K562 (cell line): ENCODE measurements around the gene XPC. TPM values are rescaled to one million over a fixed set of nuclear protein-coding genes. Genes with fewer than 3 reads are reported as not detected.

Source experiments
- ADNP ChIP-seq: fragments of 200-800 bp; sonication (Bioruptor generic); IDR thresholded peaks from 2 replicates; pipeline ENCODE4 v1.6.1; 2016; ENCODE audit warnings: missing genetic modification characterization, missing compliant biosample characterization
- ATF7 ChIP-seq: fragments of 450-650 bp; IDR thresholded peaks from 2 replicates; pipeline ENCODE4 v1.7.1; 2014; ENCODE audit warnings: mild to moderate bottlenecking, moderate library complexity
- BRCA1 ChIP-seq, 2 experiments: fragments of 450-650 bp in 1 of 2; sonication (generic) in 1 of 2; formaldehyde crosslinking in 1 of 2; IDR thresholded peaks; 2 replicates each; pipeline versions ENCODE4 v1.5.0 to v1.6.1; 2017 to 2020; ENCODE audit warnings: mild to moderate bottlenecking in 1 of 2, missing genetic modification reagents in 1 of 2
- CBX1 ChIP-seq: sonication (generic); IDR thresholded peaks from 2 replicates; pipeline ENCODE4 v1.6.1; 2016; ENCODE audit warnings: antibody characterized with exemption, low read depth, mild to moderate bottlenecking
- DPF2 ChIP-seq: fragments of 450-650 bp; IDR thresholded peaks from 2 replicates; pipeline ENCODE4 v1.6.1; 2016
- MGA ChIP-seq: fragments of 450-650 bp; IDR thresholded peaks from 2 replicates; pipeline ENCODE4 v1.6.1; 2016; ENCODE audit warnings: mild to moderate bottlenecking, moderate library complexity
- MTA3 ChIP-seq: fragments of 450-650 bp; formaldehyde crosslinking; IDR thresholded peaks from 2 replicates; pipeline ENCODE4 v1.6.1; 2017; ENCODE audit warnings: mild to moderate bottlenecking, borderline replicate concordance
- NEUROD1 ChIP-seq: fragments of 150-350 bp; IDR thresholded peaks from 2 replicates; pipeline ENCODE4 v1.6.1; 2014; ENCODE audit warnings: borderline replicate concordance, low read length, low read depth; ENCODE audit not compliant: partially characterized antibody
- OTX1 ChIP-seq: fragments of 450-650 bp; formaldehyde crosslinking; IDR thresholded peaks from 2 replicates; pipeline ENCODE4 v1.4.0; 2022; ENCODE audit warnings: mild to moderate bottlenecking
- RBFOX2 ChIP-seq: fragments of 200-400 bp; formaldehyde crosslinking; IDR thresholded peaks from 2 replicates; pipeline ENCODE4 v1.6.1; 2017; ENCODE audit warnings: low read depth, mild to moderate bottlenecking, low read length, moderate library complexity
- SIRT6 ChIP-seq: IDR thresholded peaks from one replicate; pipeline ENCODE4 v1.6.1; 2012; ENCODE audit warnings: low read depth, mild to moderate bottlenecking, control low read depth, inconsistent platforms, low read length, moderate library complexity
- USF2 ChIP-seq: sonication (generic); formaldehyde crosslinking; IDR thresholded peaks from 2 replicates; pipeline ENCODE4 v1.5.0; 2020; ENCODE audit warnings: missing genetic modification reagents
- ZNF143 ChIP-seq: sonication (generic); formaldehyde crosslinking; IDR thresholded peaks from 2 replicates; pipeline ENCODE4 v1.9.0; 2022; ENCODE audit warnings: mild to moderate bottlenecking, missing genetic modification reagents
- ZNF431 ChIP-seq: sonication (generic); formaldehyde crosslinking; IDR thresholded peaks from 2 replicates; pipeline ENCODE4 v1.8.0; 2022; ENCODE audit warnings: mild to moderate bottlenecking, missing genetic modification reagents
- polyA plus RNA-seq, 8 experiments: library from polyadenylated mRNA; depleted of rRNA in 4 of 8; stranded (reverse) in 5 of 8; unstranded in 3 of 8; fragments of >200 nt; fragmentation: Nextera tagmentation in 2 of 8; fragmentation: Illumina TruSeq in 1 of 8; extraction: Ambion mirVana in 2 of 8; extraction: Trizol in 1 of 8; gene quantifications; 2 replicates each; pipeline versions ENCODE4 v1.2.1 to v1.2.3, GENCODE V29; 2011 to 2014; ENCODE audit warnings: inconsistent platforms in 1 of 8, missing spikeins in 1 of 8
- total RNA-seq, 7 experiments: library from RNA; depleted of rRNA in 6 of 7; stranded (reverse); fragments of >200 nt in 6 of 7; fragmentation: Illumina TruSeq in 2 of 7; extraction: Trizol in 2 of 7; gene quantifications; 2 replicates each; pipeline versions ENCODE4 v1.2.1 to v1.2.3, GENCODE V29; 2011 to 2021; ENCODE audit warnings: low replicate concordance in 1 of 7
- TF ChIP-seq, protein P1 (sequence below): fragments of 250-450 bp; sonication (Bioruptor Pico); IDR thresholded peaks from 2 replicates; pipeline ENCODE4 v1.5.0; 2021

Gene XPC
- total and polyA plus RNA-seq, 9 of the 15 experiments (the other 6 are each of a cell fraction or from before 2014, with no cell fraction given), result 3.8 to 54.7 (median 41.3) TPM

GRCh38 chr3:14144423-14145075 lies 33.9 kb downstream of the XPC start (continued):
- TF ChIP-seq BRCA1 (IDR thresholded peaks at IDR 0.05) (no peak), BRCA1 (CRISPR knock-in tag; IDR thresholded peaks at IDR 0.05) (no peak), ATF7 (peak; percentile 79), SIRT6 (no peak), DPF2 (peak; percentile 84), ZNF431 (CRISPR knock-in tag) (no peak), USF2 (CRISPR knock-in tag) (no peak), MGA (no peak), ZNF143 (CRISPR knock-in tag) (no peak), ADNP (tag) (no peak), MTA3 (no peak), NEUROD1 (peak; percentile 82), RBFOX2 (no peak), CBX1 (no peak), OTX1 (no peak)
- TF ChIP-seq, protein P1, sequence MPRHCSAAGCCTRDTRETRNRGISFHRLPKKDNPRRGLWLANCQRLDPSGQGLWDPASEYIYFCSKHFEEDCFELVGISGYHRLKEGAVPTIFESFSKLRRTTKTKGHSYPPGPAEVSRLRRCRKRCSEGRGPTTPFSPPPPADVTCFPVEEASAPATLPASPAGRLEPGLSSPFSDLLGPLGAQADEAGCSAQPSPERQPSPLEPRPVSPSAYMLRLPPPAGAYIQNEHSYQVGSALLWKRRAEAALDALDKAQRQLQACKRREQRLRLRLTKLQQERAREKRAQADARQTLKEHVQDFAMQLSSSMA, result no peak
